Neural progenitor cell (in vitro differentiated cells): Measurements from ENCODE around the gene ATG13.

ENCODE experiments used
- EZH2 ChIP-seq: fragments of 200-600 bp; sonication (generic); IDR thresholded peaks from 2 replicates; pipeline ENCODE4 v1.6.1; 2017; ENCODE audit warnings: antibody characterized with exemption, mild to moderate bottlenecking, moderate library complexity
- EZH2phosphoT487 ChIP-seq: fragments of 200-600 bp; sonication (generic); IDR thresholded peaks from 2 replicates; pipeline ENCODE4 v1.6.1; 2017; ENCODE audit warnings: antibody characterized with exemption
- TF ChIP-seq, protein P1 (sequence below): fragments of 200-600 bp; sonication (generic); IDR thresholded peaks from 2 replicates; pipeline ENCODE4 v1.5.1; 2017; ENCODE audit warnings: antibody characterized with exemption, mild to moderate bottlenecking

DNA sequence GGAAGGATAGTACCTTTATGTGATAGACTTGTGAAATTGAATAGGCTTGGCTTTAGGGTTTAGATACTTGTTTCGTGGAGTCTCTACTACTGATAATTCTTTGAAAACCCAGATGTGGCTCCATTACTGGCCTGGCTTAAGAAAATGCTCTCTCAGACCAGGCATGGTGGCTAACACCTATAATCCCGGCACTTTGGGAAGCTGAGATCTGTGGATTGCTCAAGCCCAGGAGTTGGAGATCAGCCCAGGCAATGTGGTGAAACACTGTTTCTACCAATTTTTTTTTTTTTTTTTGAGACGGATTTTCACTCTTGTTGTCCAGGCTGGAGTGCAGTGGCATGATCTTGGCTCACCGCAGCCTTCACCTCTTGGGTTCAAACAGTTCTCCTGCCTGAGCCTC is 40.9 kb downstream of the ATG13 start:
- TF ChIP-seq EZH2phosphoT487 (no peak), EZH2 (no peak)
- TF ChIP-seq, protein P1, sequence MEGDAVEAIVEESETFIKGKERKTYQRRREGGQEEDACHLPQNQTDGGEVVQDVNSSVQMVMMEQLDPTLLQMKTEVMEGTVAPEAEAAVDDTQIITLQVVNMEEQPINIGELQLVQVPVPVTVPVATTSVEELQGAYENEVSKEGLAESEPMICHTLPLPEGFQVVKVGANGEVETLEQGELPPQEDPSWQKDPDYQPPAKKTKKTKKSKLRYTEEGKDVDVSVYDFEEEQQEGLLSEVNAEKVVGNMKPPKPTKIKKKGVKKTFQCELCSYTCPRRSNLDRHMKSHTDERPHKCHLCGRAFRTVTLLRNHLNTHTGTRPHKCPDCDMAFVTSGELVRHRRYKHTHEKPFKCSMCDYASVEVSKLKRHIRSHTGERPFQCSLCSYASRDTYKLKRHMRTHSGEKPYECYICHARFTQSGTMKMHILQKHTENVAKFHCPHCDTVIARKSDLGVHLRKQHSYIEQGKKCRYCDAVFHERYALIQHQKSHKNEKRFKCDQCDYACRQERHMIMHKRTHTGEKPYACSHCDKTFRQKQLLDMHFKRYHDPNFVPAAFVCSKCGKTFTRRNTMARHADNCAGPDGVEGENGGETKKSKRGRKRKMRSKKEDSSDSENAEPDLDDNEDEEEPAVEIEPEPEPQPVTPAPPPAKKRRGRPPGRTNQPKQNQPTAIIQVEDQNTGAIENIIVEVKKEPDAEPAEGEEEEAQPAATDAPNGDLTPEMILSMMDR = no peak
